HPDE6-E6E7 (cell line): Measurements from ENCODE around the gene POLR2E.

ENCODE experiments used
- DNase-seq: peaks from one replicate; pipeline ENCODE4 v3.0.0; 2011; ENCODE audit warnings: missing footprints; ENCODE audit errors: extremely low spot score

POLR2E gene

GRCh38 chr19:1064661-1065605 is 30.2 kb downstream of the POLR2E start:
- DNase-seq = peak; percentile 67

DNA sequence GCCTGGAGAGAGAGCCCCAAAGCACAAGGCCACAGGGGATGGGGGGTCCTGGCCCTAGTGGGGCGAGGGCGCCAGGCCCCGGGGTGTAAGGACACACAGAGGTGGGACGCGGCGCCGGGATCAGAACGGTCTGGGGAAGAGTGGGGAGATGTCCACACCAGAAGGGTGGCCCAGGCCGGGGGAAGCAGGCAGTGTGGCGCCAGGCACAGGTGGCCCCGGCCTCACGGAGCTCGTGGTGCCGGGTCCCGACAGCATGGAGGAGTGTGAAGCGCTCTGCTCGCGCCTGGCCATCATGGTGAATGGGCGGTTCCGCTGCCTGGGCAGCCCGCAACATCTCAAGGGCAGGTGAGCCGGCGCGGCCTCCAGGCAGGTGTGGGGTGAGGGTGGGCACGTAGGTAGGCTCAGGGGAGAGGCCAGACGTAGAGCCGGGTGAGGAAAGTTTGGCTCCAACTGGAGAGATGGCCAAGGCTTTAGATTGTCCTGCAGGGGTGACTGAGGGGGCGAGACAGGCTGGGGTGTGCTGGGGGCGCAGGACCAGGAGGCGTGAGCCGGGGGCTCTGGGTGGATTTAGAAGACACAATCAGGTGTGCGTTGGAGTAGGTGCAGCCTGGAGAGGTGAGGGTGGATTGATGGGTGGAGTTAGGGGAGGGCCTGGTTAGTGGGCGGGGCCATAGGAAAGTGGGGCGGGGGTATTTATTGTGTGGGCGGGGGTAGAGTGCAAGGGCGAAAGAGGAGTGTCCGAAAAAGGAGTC is 31.1 kb downstream of the POLR2E start:
- no peak for DNase-seq

DNA sequence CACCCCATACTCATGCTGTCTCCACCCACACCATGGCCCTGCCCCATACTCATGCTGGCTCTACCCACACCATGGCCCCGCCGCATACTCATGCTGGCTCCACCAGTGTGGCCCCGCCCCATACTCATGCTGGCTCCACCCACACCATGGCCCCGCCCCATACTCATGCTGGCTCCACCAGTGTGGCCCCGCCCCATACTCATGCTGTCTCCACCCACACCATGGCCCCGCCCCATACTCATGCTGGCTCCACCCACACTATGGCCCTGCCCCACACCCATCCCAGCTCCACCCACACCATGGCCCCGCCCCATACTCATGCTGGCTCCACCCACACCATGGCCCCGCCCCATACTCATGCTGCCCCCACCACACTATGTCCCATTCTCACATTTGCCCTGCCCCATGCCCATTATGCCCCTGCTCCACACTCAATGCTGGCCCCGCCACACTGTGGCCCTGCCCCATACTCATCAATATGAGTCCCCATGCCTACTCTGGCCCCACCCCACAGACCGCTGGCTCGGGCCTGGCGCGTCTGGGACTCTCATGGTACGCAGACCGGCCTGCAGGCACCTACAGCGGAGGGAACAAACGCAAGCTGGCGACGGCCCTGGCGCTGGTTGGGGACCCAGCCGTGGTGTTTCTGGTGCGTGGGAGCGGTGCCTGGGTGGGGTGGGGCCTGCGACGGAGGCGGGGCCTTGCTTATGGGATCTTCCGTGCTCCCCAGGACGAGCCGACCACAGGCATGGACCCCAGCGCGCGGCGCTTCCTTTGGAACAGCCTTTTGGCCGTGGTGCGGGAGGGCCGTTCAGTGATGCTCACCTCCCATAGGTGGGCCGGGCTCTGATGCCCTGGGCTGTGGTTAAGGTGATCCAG is 31.9 kb downstream of the POLR2E start:
- DNase-seq = no peak

DNA sequence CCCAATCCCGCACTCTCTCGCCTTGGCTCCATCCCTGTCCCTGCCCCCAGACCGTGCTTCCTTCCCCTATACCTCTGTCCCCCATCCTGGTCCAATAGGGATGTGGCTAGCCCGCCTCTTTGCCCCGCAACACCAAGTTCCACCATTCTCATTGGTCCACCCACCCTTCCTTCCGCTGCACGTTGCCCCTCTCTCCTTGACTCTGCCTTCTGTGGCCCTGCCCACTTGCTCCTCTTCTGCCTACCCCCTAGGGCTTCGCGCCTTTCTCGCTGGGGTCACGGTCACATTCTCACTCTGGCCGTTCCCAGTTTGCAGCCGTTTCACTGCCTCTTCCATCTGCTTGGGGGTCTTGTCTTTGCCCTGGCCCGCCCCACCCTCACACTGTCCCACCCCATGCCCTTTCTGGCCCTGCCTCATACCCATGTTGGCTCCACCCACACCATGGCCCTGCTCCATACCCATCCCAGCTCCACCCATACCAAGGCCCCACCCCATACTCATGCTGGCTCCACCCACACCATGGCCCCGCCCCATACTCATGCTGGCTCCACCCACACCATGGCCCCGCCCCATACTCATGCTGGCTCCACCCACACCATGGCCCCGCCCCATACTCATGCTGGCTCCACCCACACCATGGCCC is 32.7 kb downstream of the POLR2E start:
- no peak for DNase-seq

DNA sequence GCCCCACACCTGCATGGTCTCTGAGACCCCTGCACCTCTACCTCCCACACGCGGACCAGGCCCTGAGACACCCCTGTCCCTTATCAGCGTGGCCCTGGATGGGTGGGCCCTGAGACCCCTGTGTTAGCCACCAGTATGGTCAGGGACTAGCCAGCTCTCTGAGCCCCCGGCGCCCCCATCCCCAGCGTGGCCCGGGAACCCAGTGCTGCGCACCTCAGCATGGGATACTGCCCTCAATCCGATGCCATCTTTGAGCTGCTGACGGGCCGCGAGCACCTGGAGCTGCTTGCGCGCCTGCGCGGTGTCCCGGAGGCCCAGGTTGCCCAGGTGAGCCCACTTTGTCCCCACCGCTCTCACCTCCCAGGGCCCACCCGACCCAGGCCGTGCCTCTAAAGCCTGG is 33.2 kb downstream of the POLR2E start:
- no peak for DNase-seq

GRCh38 chr19:1060689-1061088 is 34.5 kb downstream of the POLR2E start:
- no peak for DNase-seq

DNA sequence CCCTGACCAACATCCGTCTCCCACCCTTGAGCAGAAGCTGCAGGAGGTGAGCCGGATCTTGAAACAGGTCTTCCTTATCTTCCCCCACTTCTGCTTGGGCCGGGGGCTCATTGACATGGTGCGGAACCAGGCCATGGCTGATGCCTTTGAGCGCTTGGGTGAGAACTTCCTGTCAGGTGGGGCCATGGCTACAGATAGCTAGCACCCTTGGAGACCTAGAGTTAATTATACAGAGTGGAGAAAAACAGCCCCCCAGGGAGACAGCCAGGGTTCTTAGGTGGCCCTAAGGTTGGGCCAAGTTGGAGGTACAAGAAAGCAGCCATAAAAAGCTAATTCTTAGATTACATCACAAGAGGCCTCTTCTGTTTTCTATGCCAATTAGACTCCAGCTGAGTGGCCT is 37.1 kb downstream of the POLR2E start:
- no peak for DNase-seq

DNA sequence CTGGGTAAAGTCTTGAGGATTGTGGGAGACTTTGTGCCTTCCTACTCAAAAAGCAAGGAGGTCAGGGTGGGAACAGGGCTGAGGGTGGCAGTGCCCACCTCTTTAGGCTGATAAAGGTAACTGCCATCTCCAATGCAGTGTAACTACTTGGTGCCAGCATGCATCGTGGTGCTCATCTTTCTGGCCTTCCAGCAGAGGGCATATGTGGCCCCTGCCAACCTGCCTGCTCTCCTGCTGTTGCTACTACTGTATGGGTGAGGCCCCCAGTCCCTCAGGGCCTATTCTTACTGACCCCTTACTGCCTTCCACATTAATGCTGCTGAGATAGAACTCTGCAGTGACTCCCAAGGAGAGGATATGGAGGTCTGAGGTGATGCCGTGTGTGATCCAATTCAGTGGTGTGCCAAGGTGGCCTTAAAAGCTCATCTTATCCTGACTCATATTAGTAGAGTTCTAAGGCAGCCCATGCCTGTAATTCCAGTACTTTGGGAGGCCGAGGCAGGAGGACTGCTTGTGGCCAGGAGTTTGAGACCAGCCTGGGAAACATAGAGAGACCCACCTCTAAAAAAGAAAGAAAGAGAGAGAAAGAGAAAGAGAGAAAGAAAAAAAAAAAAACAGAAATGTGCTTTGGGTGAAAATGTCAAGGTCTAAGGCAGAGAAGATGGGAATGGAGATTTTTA is 37.9 kb downstream of the POLR2E start:
- no peak for DNase-seq

GRCh38 chr19:1055886-1056620 is 39.1 kb downstream of the POLR2E start:
- no peak for DNase-seq

DNA sequence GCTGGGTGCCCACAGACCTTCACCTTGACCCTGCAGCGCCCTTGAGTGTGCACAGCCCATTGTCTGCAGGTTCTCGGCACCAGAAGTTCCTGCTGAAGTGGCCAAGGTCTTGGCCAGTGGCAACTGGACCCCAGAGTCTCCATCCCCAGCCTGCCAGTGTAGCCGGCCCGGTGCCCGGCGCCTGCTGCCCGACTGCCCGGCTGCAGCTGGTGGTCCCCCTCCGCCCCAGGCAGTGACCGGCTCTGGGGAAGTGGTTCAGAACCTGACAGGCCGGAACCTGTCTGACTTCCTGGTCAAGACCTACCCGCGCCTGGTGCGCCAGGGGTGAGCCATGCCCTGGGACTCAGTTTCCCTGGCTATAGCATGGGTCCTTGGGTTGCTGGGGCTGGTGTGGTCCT is 40.1 kb downstream of the POLR2E start:
- no peak for DNase-seq

- DNase-seq = no peak
These were observed 40.8 kb downstream of the POLR2E start for GRCh38 chr19:1054102-1055027.

- DNase-seq = no peak
These were observed 41.7 kb downstream of the POLR2E start for GRCh38 chr19:1053176-1054101.

GRCh38 chr19:1052349-1052975 is 42.7 kb downstream of the POLR2E start:
- no peak for DNase-seq

- no peak for DNase-seq
These were observed 43.4 kb downstream of the POLR2E start for GRCh38 chr19:1051791-1052190.

- DNase-seq = no peak
These were observed 44.0 kb downstream of the POLR2E start for GRCh38 chr19:1050989-1051788.

GRCh38 chr19:1049800-1050199 is 45.4 kb downstream of the POLR2E start:
- no peak for DNase-seq

- DNase-seq = no peak
These were observed 46.1 kb downstream of the POLR2E start for GRCh38 chr19:1049106-1049505.
